IPS DF 6.9 (cell line): ENCODE data around the gene SLC35F3.
A peak's percentile ranks its signal among the peaks of the same experiment; 100 is the strongest.
"Not testable (repeated sequence)": the region's sequence is repeated elsewhere in the genome, so short reads cannot be mapped to it uniquely, and the experiment has no call there.

Experiments used
- DNase-seq: peaks from one replicate; pipeline ENCODE4 v3.0.0-alpha.2; 2013; ENCODE audit warnings: low read depth, low spot score
- H3K27ac ChIP-seq: one replicate; pipeline ENCODE4 v1.5.1; 2013; ENCODE audit warnings: low read length, control low read depth
- H3K27me3 ChIP-seq: 2 replicates; pipeline ENCODE4 v1.6.1; 2013; ENCODE audit warnings: mild to moderate bottlenecking, low read length; ENCODE audit not compliant: control insufficient read depth, insufficient read depth
- H3K36me3 ChIP-seq: 2 replicates; pipeline ENCODE4 v1.6.1; 2013; ENCODE audit warnings: low read length; ENCODE audit not compliant: control insufficient read depth, insufficient read depth
- H3K4me1 ChIP-seq: 2 replicates; pipeline ENCODE4 v1.6.1; 2013; ENCODE audit warnings: low read length; ENCODE audit not compliant: control insufficient read depth, insufficient read depth
- H3K4me3 ChIP-seq: 2 replicates; pipeline ENCODE4 v1.5.1; 2013; ENCODE audit warnings: mild to moderate bottlenecking, low read length
- H3K9me3 ChIP-seq: 2 replicates; pipeline ENCODE4 v1.6.1; 2013; ENCODE audit warnings: low read length, inconsistent platforms; ENCODE audit not compliant: control insufficient read depth, insufficient read depth
- WGBS: extraction: QIAGEN DNeasy Blood & Tissue Kit; methylation state at CpG from one replicate; pipeline ENCODE4 v1.1.7; 2013; ENCODE audit warnings: mixed read lengths, missing lambda C conversion rate; ENCODE audit not compliant: insufficient read length, insufficient coverage; 5-methylcytosine and 5-hydroxymethylcytosine counted together

SLC35F3 gene

DNA sequence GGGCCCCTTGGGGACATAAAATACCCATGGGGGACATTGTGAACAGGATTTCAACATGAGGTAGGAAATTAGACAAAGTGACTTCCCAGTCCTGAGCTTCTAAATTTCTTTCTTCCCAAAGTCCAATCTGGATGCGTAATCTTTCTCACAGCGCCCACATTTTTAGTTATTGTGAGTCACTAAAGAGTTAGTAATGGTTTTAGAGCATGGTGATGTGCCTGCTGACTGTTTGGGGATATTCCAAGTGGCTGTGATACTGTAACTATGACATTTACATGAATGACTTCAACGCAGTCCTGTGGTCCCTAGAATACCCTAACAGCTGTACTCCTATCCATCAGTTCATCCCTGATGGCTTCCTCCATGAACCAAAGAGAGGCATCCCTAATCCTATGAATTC, 244.7 kb downstream of the SLC35F3 start:
- DNase-seq = no peak
- Histone ChIP-seq H3K9me3 (no peaks in the 10 kb centered on the region), H3K27ac (no peak overlapping the region), H3K27me3 (no peaks in the 10 kb centered on the region), H3K4me1 (no peaks in the 10 kb centered on the region; the same call in 1 of the 2 replicates), H3K4me3 (no peak overlapping the region), H3K36me3 (no peaks in the 10 kb centered on the region)
- WGBS = no CpG with 5 or more reads among the region's 3 CpGs

DNA sequence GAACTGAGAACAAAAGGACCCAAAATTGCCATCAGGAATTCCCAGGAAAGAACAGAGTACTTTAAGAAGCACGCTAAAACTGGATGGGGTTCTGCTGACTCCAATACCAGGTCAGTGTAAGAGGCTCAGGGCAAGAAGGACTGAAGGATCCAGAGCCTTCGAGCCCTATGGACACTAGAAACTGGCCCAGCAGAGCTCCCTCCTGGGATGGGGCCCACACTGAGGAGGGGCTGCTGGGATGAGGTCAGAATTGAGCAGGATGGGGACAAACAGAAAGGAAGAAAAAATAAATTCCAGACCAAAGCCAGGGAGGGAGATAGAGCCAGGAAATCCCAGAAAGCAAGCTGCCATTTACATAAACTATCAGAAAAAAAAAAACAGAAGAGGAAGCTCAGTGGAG, 246.4 kb downstream of the SLC35F3 start:
- no peaks in the 10 kb centered on the region for H3K27me3 ChIP-seq
- H3K36me3 ChIP-seq = no peaks in the 10 kb centered on the region
- H3K4me1 ChIP-seq = no peaks in the 10 kb centered on the region; the same call in 1 of the 2 replicates
- no CpG with 5 or more reads among the region's 2 CpGs for WGBS
- DNase-seq = no peak
- H3K27ac ChIP-seq = no peak overlapping the region
- no peaks in the 10 kb centered on the region for H3K9me3 ChIP-seq
- no peak overlapping the region for H3K4me3 ChIP-seq

DNA sequence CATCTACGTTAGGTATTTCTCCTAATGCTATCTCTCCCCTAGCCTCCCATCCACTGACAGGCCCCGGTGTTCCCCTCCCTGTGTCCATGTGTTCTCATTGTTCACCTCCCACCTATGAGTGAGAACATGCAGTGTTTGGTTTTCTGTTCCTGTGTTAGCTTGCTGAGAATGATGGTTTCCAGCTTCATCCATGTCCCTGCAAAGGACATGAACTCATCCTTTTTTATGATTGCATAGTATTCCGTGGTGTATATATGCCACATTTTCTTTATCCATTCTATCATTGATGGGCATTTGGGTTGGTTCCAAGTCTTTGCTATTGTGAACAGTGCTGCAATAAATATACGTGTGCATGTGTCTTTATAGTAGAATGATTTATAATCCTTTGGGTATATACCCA, 247.9 kb downstream of the SLC35F3 start:
- not testable (repeated sequence) for H3K36me3 ChIP-seq, H3K27ac ChIP-seq, H3K9me3 ChIP-seq, H3K4me1 ChIP-seq, DNase-seq, H3K4me3 ChIP-seq, H3K27me3 ChIP-seq
- no CpG with 5 or more reads among the region's 4 CpGs for WGBS

DNA sequence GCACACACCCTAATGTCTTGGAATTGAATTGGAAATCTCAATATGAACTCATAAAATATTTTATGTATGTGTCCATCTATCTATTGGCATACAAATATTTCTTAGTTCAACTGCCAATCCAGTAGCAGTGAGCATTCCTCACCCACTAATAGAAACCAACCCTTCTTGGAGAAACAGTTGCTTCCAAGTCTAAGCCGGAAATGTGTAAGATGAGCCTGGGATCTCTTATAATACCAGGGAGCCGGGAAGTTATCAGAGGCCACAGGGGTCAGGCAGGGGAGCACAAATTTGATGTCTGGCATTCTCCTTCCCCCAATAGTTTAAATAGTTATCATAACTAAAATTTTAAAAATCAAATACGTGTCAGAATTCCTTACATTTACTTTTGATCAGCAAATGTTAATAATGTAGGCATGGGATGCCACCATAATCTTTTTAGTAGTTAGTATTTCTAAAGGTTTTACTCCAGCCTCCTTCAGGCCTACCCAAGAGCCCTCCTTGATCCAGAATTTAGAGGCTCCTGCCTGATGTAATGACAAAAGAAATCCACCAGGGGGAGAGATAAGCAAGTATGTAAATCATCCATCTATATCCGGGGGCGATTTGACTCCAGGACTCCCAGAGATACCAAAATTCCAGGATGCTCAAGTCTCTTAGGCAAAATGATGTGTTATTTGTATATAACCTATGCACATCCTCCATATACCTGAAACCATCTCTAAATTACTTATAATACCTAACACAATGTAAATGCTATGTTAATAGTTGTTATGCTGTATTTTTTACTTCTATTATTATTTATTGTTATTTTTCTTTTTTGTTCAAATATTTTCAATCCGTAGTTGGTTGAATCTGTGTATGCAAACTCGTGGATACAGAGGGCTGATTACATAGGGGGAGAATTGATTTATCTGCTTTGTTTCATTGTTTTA, 250.1 kb downstream of the SLC35F3 start:
- no peaks in the 10 kb centered on the region for H3K36me3 ChIP-seq
- no peaks in the 10 kb centered on the region for H3K9me3 ChIP-seq
- no CpG with 5 or more reads among the region's 7 CpGs for WGBS
- H3K27me3 ChIP-seq = no peaks in the 10 kb centered on the region
- H3K27ac ChIP-seq = no peak overlapping the region
- no peaks in the 10 kb centered on the region; the same call in 1 of the 2 replicates for H3K4me1 ChIP-seq
- H3K4me3 ChIP-seq = no peak overlapping the region
- peak; percentile 54 for DNase-seq

DNA sequence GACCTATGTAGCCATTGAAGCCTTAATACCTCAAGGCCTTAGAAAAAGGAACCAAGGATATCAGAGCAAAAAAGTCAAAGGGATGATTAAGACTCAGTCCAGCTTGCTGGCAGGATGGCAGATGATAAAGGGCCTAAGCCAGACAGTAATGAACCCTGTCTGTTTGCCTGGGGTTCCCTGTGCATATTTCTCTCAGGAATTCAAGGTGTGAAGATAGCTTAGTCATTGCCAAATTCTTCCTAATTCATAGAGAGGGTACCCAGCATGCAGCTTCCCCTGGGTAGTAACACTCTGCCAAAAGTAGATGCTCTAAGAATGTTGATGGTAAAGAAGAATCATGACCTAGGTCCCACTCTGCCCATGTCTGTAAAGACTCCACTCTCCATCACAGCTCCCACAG, 258.2 kb downstream of the SLC35F3 start:
- DNase-seq = no peak
- Histone ChIP-seq H3K4me3 (no peak overlapping the region), H3K27ac (no peak overlapping the region), H3K9me3 (no peaks in the 10 kb centered on the region), H3K4me1 (no peaks in the 10 kb centered on the region), H3K27me3 (no peaks in the 10 kb centered on the region), H3K36me3 (no peaks in the 10 kb centered on the region)

DNA sequence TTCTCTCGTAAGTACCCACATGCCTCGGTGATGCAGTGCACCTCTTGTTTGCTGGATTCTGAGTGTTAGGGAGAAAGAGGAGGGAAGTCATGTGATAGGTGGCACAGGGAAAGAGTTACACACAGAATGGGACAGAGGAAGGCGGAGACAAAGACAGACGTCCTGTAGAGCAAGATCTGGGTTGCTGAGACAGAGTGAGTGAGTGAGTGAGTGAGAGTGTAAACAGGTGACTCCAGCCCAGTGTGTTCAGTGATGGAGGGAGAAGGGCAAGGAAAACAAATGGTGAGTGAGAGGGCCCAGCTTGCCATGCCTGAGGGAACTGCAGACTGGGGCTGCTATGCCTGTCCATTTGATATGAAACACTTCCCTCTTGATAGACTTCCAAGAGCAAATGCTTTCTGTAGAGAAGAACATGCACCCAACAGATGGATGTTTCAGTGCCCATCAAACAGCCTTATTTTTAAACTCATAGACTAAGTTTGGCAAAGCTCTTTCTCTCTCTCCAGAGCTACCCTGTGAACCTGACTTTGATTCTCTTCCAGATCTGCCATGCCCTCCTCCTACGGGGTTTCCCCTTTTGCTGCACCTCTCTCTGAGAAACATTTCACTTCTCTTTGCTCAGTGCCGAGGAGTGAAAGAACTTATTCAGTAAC, 258.9 kb downstream of the SLC35F3 start:
- H3K36me3 ChIP-seq = no peaks in the 10 kb centered on the region
- H3K4me3 ChIP-seq = no peak overlapping the region
- no peak for DNase-seq
- H3K4me1 ChIP-seq = no peaks in the 10 kb centered on the region
- no peak overlapping the region for H3K27ac ChIP-seq
- WGBS = no CpG with 5 or more reads among the region's 6 CpGs
- no peaks in the 10 kb centered on the region for H3K27me3 ChIP-seq
- H3K9me3 ChIP-seq = no peaks in the 10 kb centered on the region

DNA sequence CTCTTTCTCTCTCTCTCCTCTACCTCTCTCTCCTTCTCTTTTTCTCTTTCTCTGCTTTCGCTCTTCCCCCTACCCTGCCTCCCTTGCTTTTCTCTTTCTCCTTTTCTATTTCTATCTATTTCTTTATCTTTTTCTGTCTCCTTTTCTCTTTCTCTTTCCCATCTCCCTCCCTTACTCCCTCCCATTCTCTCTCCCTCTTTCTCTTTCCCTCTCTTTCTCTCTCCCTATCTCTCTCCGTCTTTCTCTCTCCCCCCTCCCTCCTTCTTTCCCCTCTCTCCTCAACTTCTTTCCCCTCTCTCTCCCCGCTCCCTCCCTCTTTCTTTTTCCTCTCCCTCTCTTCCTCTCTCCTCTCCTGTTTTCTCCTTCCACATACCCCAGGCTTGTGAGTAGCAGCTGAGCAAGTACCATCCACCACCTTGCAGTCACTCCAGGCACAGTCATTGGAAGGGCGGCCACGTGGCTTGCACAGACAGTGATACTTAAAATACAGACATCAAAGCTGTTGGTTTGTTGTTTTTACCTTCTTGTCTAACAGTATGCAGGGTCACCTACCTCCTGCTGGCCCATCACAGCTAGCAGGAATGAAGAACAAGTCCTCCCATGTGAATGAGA, 259.7 kb downstream of the SLC35F3 start:
- no peaks in the 10 kb centered on the region for H3K4me1 ChIP-seq
- no peaks in the 10 kb centered on the region for H3K9me3 ChIP-seq
- no peak overlapping the region for H3K27ac ChIP-seq
- WGBS = 83% methylated on average over 2 of the region's 5 CpGs
- H3K4me3 ChIP-seq = no peak overlapping the region
- H3K36me3 ChIP-seq = no peaks in the 10 kb centered on the region
- DNase-seq = no peak
- H3K27me3 ChIP-seq = no peaks in the 10 kb centered on the region

DNA sequence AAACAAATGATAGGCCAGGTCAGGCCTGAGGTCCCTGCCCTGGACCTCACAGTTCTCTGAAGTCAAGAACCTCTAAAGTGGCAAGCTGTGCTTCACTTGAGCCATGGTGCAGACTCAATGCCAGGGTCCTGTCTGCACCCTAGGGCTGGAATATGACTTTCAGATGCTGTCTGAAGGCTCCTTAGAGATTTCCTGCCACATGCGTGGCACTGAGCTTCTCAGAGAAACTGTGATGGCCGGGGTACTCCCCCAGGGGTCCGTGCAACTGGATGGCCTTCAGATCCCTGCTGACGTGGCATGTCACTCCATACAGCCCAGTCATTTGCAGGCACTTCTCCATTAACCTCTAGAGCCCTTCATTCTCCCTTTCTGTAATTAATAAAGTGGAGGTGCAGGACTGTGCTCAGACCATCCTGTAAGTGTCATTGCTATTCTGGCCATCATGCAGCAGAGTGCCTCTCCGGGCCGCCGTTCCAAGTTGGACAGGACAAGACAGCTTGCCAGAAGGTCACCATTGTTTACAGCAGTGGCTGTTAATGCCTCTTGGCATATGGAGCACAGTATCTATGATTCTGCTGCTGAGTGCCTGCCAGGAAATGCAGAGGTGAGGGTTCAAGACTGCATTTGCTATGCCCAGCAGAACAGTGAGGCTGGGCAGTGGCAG, 263.7 kb downstream of the SLC35F3 start:
- no CpG with 5 or more reads among the region's 7 CpGs for WGBS
- no peak for DNase-seq

DNA sequence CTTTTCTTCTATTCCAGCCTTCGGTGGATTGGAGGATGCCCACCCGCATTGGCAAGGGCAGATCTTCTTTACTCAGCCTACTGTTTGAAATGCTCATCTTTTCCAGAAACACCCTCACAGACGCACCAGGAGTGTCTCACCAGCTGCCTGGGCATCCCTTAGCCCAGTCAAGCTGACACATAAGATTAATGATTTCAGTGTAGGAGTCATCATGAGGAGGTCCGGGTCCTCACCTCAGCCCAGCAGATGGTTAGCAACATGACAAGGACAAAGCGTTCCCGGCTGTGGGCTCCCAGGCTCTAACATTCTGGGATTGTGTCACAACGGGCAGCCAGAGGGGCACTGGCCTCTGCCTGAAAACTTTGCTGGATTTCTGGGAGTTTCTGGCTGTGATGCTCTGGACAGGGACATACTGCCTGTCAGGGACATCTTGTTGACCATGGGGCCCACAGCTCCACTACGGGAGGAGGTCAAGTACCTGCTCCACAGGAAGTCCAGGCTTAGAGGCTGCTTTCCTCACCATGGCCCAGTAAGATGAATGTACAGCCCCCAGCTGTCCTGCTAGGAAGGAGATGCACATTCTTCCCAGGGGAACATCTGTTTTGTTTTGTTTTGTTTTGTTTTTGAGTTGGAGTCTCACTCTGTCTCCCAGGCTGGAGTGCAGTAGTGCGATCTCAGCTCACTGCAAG, 264.8 kb downstream of the SLC35F3 start:
- H3K4me3 ChIP-seq = no peak overlapping the region
- no peaks in the 10 kb centered on the region for H3K4me1 ChIP-seq
- no peaks in the 10 kb centered on the region for H3K27me3 ChIP-seq
- WGBS = no CpG with 5 or more reads among the region's 9 CpGs
- no peaks in the 10 kb centered on the region for H3K36me3 ChIP-seq
- H3K9me3 ChIP-seq = no peaks in the 10 kb centered on the region
- DNase-seq = no peak
- H3K27ac ChIP-seq = no peak overlapping the region

More for the DNA sequence above, 263.7 kb downstream of the SLC35F3 start:
- Histone ChIP-seq H3K4me3 (no peak overlapping the region), H3K9me3 (no peaks in the 10 kb centered on the region), H3K4me1 (no peaks in the 10 kb centered on the region), H3K27ac (no peak overlapping the region), H3K36me3 (no peaks in the 10 kb centered on the region), H3K27me3 (no peaks in the 10 kb centered on the region)

DNA sequence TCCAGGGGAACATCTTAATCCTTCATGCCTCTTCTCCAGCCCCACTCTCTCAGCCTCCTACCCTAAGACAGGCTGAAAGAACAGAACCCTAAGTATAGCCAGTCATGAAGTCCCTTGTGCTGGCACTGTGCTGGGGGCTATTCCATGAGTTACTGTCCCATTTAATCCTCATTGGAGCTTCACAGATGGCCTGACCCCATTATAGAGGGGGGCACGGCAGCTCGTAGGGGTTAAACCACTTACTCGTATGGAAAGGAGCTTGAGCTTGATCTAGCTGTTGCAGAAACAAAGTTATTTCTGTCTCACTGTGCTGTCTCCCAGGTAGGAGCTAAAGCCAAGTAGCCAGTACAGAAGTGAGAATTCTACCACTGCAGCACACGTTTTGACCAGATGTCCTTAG, 265.6 kb downstream of the SLC35F3 start:
- WGBS = no CpG with 5 or more reads among the region's 4 CpGs
- Histone ChIP-seq H3K4me3 (no peak overlapping the region), H3K9me3 (no peaks in the 10 kb centered on the region), H3K4me1 (no peaks in the 10 kb centered on the region), H3K36me3 (no peaks in the 10 kb centered on the region), H3K27me3 (no peaks in the 10 kb centered on the region), H3K27ac (no peak overlapping the region)
- no peak for DNase-seq
